Stimulated activated CD4-positive, alpha-beta T cell treated with anti-CD3 and anti-CD28 coated beads, Interleukin-1b, Interleukin-23, amount 100 ng/mL, for 24 hours (primary cell): ENCODE measurements around the gene TBC1D12.
"Not testable (repeated sequence)": the region's sequence is repeated elsewhere in the genome, so short reads cannot be mapped to it uniquely, and the experiment has no call there.

Source experiments
- DNase-seq, 4 experiments: peaks; one replicate each; pipeline ENCODE4 v3.0.0-alpha.2; 2020; ENCODE audit warnings: low read depth in 4 of 4, low spot score in 1 of 4

The TBC1D12 gene

DNA sequence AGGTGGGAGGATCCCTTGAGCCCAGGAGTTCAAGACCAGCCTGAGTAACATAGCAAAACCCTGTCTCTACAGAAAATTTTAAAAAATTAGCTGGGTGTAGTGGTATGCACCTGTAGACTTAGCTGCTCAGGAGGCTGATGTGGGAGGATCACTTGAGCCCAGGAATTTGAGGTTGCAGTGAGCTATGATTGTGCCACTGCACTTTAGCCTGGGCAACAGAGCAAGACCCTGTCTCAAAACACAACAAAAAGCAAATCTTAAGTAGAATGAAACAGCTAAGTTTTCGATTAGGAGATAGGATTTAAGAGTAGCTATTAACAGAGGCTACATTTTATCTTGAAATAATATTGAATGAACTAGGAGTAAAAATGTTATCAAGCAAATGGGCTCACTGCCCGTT is 139.9 kb downstream of the TBC1D12 start:
- not testable (repeated sequence) for DNase-seq

DNA sequence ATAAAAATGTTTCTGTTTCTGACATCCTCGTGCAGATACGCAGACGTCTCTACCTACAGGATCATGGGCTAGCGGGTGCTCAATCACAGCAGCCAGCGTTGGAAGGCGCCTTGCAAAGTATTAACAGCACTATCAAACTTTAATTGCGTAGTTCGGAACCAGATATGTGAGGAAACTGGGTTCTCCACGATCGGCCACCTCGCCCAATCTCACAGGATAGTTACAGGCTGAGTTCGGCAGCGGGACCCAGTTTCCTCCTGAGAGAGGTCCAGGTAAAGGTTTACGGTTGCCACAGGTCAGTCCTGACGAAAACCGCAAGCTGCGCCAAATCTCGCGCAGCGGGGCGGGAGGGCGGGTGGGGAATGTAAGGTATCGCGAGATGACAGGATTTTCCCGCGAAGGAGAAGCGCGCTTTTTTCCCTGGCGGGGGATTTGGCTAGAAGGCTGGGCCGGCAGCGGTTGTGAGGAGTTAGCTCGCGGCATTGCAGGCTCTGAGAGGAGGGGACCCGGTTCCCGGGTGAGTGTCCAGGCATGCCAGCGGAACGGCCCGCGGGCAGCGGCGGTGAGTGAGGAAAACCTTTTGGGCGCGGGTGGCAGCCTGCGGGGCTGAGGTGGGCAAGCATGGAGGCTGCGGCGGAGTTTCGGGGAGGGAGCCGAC is 143.2 kb downstream of the TBC1D12 start, which contains the start of gene HELLS:
HELLS (plus strand) TSS at position 398 of the 658 bp plus-strand sequence; CDS start at position 532, 134 bp downstream.
- DNase-seq, result peak; percentile 37 to 68 (median 66)

DNA sequence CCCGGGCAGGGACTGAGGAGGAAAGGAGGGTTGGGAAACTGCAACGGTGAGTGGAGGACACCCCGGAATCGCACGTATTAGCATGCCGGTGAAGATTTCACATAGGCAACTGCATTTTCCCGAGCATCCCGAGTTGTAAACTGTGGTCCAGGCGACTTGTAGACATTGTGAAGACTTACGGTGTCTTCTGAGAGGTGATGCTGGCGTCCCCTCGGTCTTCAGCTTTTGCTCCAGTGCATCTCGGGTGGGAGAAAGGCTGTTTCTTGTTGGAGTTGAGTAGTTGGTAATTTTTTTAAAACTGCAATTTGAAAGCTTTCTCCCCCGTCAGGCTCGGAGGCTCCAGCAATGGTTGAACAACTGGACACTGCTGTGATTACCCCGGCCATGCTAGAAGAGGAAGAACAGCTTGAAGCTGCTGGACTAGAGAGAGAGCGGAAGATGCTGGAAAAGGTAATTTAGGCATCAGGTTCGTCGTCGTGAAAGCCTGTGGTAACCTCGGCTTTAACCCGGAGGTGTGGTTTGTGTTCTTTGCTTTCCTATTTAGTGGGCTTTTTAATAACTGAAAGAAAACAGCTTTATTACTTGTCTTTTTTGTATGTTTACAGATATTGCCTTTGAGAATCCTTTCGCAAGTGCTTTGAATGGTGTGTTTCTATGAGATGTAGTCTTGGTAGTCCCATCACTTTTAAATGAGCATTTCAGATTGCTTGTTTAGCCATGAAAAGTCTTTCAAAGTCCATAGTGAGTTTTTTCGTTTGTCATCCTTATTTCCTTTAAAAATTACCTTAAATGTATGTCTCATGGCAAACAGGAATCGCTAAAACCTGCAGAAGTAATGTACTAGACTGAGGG is 143.9 kb downstream of the TBC1D12 start:
- peak in 2 of 4 experiments; percentile 1 to 2 for DNase-seq

DNA sequence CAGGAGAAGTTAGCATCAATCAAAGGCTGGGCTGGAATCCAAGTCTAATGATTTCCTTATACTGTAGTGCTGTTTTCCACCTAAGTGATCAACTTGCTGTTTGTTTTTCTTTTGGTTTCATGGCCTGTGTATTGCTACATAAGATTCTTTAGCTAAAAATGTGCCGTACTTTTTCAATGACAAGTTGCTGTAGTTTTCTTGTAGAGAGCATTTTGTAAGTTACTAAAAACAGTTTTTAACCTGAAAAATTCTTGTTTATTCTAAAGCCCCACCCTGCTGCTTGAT is 144.5 kb downstream of the TBC1D12 start:
- DNase-seq, result no peak

GRCh38 chr10:94549221-94549620 is 146.9 kb downstream of the TBC1D12 start:
- no peak for DNase-seq

DNA sequence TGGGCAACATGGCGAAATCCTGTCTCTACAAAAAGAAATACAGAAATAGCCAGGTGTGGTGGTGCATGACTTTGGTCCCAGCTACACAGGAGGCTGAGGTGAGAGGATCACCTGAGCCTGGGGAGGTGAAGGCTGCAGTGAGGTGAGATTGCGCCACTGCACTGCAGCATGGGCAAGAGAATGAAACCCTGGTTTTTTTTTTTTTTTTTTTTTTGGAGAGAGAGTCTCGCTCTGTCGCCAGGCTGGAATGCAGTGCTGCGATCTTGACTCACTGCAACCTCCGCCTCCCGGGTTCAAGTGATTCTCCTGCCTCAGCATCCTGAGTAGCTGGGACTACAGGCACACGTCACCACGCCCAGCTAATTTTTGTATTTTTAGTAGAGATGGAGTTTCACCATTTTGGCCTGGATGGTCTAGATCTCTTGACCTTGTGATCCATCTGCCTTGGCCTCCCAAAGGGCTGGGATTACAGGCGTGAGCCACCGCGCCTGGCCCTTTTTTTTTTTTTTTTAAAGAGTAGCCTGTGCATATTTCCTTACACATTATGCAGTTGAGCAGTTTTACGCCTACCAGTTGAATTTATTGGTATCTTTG is 165.5 kb downstream of the TBC1D12 start:
- DNase-seq, result not testable (repeated sequence)

DNA sequence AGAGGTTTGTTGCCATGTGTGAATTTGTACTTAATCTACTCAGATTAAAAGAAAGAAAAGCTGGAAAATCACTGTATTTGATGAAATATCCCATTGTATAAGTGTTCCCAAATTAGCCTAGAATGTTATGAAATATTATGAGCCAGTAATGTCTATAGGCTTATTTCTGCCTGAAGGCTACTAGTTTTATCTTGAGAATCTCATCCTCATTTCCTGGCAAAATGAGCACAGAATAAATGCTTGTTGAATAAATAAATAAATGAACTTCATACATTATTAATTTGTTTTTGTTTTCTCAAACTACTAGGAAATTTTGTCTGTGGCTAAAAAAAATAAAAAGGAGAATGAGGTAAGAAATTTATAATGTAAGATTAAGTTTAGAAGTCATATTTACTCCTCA is 168.7 kb downstream of the TBC1D12 start:
- no peak for DNase-seq

DNA sequence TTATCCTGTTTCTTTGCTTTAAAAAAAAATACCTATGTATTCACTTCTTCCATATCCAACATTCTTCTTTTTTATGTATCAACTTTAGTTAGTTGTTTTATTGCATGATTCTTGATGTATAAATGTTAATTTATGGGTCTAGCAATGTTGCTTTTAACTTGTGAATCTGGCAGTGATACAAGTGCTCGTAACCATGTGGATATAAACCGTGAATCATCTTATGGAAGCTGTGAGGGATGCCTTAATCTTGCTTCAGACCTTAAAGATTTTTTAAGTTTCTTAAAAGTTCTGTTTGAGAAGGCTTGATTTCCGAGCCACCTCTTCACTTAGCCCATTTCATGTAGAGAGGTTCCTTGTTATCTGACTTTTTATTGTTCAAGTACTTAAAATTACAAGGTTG is 169.2 kb downstream of the TBC1D12 start:
- DNase-seq, result no peak

GRCh38 chr10:94578790-94579189 is 176.4 kb downstream of the TBC1D12 start:
- DNase-seq, result no peak

- DNase-seq, result no peak
Measured at GRCh38 chr10:94583124-94583523, 180.8 kb downstream of the TBC1D12 start.
